Fibroblast of lung (primary cell): ENCODE data around the gene POP4. TPM values are rescaled to one million over a fixed set of nuclear protein-coding genes. Genes with fewer than 3 reads are reported as not detected.

Experiments used
- DNase-seq, 2 donors: peaks; one replicate each; pipeline versions ENCODE4 v3.0.0 to v3.0.0-alpha.2; 2010; ENCODE audit warnings: low read depth in 2 of 2
- H2AFZ ChIP-seq: 2 replicates; pipeline ENCODE4 v1.5.1; 2012; ENCODE audit warnings: low read length, control low read depth, inconsistent platforms
- H3K27ac ChIP-seq: 2 replicates; pipeline ENCODE4 v1.5.1; 2011; ENCODE audit warnings: low read length, control low read depth; ENCODE audit not compliant: insufficient read depth
- H3K27me3 ChIP-seq: 2 replicates; pipeline ENCODE4 v1.5.1; 2011; ENCODE audit warnings: mild to moderate bottlenecking, low read length; ENCODE audit not compliant: control insufficient read depth, insufficient read depth
- H3K36me3 ChIP-seq: 2 replicates; pipeline ENCODE4 v1.5.1; 2011; ENCODE audit warnings: low read length; ENCODE audit not compliant: control insufficient read depth, insufficient read depth
- H3K4me1 ChIP-seq: 2 replicates; pipeline ENCODE4 v1.5.1; 2011; ENCODE audit warnings: low read length; ENCODE audit not compliant: control insufficient read depth, insufficient read depth; ENCODE audit errors: extremely low read depth
- H3K4me2 ChIP-seq: 2 replicates; pipeline ENCODE4 v1.5.1; 2011; ENCODE audit warnings: low read length, control low read depth; ENCODE audit not compliant: insufficient read depth; ENCODE audit errors: extremely low read depth
- H3K4me3 ChIP-seq, 4 experiments: fragments of 200-600 bp in 1 of 4; sonication (generic) in 1 of 4; replicated peaks in 1 of 4; 2 replicates each; pipeline ENCODE4 v1.5.1; 2011 to 2016; ENCODE audit warnings: low read length in 4 of 4, low read depth in 3 of 4, mild to moderate bottlenecking in 3 of 4, control low read depth in 2 of 4, inconsistent platforms in 1 of 4, mixed read lengths in 1 of 4; ENCODE audit not compliant: insufficient read depth in 1 of 4; ENCODE audit errors: control extremely low read depth in 1 of 4
- H3K79me2 ChIP-seq: 2 replicates; pipeline ENCODE4 v1.5.1; 2012; ENCODE audit warnings: mild to moderate bottlenecking, low read length, inconsistent platforms; ENCODE audit not compliant: control insufficient read depth, insufficient read depth
- H3K9ac ChIP-seq: 2 replicates; pipeline ENCODE4 v1.5.1; 2011; ENCODE audit warnings: mild to moderate bottlenecking, low read length, control low read depth; ENCODE audit not compliant: insufficient read depth
- H3K9me3 ChIP-seq: 2 replicates; pipeline ENCODE4 v1.5.1; 2012; ENCODE audit warnings: low read depth, low read length; ENCODE audit not compliant: control insufficient read depth, insufficient read depth
- H4K20me1 ChIP-seq: 2 replicates; pipeline ENCODE4 v1.5.1; 2011; ENCODE audit warnings: low read length; ENCODE audit not compliant: control insufficient read depth, insufficient read depth; ENCODE audit errors: extremely low read depth
- EZH2 ChIP-seq: IDR thresholded peaks from 2 replicates; pipeline ENCODE4 v1.5.1; 2012; ENCODE audit warnings: low read length, control low read depth, mild to moderate bottlenecking; ENCODE audit errors: missing control alignments
- polyA plus RNA-seq, 2 donors: library from polyadenylated mRNA; depleted of rRNA in 1 of 2; stranded (reverse) in 1 of 2; unstranded in 1 of 2; fragments of >200 nt; gene quantifications; 2 replicates each; pipeline ENCODE4 v1.2.1, GENCODE V29; 2011 to 2012; ENCODE audit warnings: missing spikeins in 1 of 2
- total RNA-seq: library from RNA; depleted of rRNA; stranded (reverse); fragments of >200 nt; gene quantifications from 2 replicates; pipeline ENCODE4 v1.2.1, GENCODE V29; 2014
- TF ChIP-seq, protein P1 (sequence below), 2 donors: IDR thresholded peaks in 1 of 2; conservative IDR thresholded peaks in 1 of 2; 1 replicate in 1 of 2; 2 replicates in 1 of 2; pipeline ENCODE4 v1.5.1; 2011 to 2012; ENCODE audit warnings: low read length in 2 of 2, control low read depth in 1 of 2, inconsistent platforms in 1 of 2, low read depth in 1 of 2, mild to moderate bottlenecking in 1 of 2

POP4 gene
- total and polyA plus RNA-seq, 2 donors (not counting 1 experiment from before 2014, with no cell fraction given) = 77.1 to 102 TPM

DNA sequence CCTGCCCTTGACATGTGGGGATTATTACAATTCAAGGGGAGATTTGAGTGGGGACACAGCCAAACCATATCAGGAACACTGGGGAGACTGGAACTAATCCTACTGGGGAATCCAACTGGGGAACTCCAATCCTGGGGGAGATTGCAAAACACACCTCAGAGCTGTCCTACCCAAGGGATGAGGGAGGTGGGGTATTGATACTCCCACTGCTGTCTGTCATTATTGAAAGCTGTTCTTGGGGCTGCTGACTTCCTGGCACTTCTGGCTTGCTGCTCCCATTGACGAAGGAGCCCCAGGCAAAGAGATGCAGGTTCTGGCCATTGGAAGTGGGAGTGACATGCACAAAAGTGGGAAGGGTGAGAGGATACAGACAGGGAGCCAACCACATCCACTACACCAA lies 24.7 kb upstream of the POP4 start:
- H3K9ac ChIP-seq = no peak overlapping the region
- H3K4me1 ChIP-seq = no peaks in the 10 kb centered on the region
- no peaks in the 10 kb centered on the region for H3K36me3 ChIP-seq
- no peak for DNase-seq
- no peak overlapping the region for H3K4me3 ChIP-seq
- no peak overlapping the region for H2AFZ ChIP-seq
- H3K4me2 ChIP-seq = no peak overlapping the region
- no peaks in the 10 kb centered on the region for H3K79me2 ChIP-seq
- peaks cover 3% of the 10 kb centered on the region for H3K27me3 ChIP-seq
- H3K9me3 ChIP-seq = no peaks in the 10 kb centered on the region
- TF ChIP-seq, protein P1, sequence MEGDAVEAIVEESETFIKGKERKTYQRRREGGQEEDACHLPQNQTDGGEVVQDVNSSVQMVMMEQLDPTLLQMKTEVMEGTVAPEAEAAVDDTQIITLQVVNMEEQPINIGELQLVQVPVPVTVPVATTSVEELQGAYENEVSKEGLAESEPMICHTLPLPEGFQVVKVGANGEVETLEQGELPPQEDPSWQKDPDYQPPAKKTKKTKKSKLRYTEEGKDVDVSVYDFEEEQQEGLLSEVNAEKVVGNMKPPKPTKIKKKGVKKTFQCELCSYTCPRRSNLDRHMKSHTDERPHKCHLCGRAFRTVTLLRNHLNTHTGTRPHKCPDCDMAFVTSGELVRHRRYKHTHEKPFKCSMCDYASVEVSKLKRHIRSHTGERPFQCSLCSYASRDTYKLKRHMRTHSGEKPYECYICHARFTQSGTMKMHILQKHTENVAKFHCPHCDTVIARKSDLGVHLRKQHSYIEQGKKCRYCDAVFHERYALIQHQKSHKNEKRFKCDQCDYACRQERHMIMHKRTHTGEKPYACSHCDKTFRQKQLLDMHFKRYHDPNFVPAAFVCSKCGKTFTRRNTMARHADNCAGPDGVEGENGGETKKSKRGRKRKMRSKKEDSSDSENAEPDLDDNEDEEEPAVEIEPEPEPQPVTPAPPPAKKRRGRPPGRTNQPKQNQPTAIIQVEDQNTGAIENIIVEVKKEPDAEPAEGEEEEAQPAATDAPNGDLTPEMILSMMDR (conservative IDR thresholded peaks at IDR 0.05 in 1 of 2, IDR thresholded peaks at IDR 0.05 in 1 of 2; ENCODE audit: low read depth in 1 of 2, low read length in 2 of 2) = no peak
- TF ChIP-seq EZH2 = no peak
- no peaks in the 10 kb centered on the region for H4K20me1 ChIP-seq
- no peak overlapping the region for H3K27ac ChIP-seq

DNA sequence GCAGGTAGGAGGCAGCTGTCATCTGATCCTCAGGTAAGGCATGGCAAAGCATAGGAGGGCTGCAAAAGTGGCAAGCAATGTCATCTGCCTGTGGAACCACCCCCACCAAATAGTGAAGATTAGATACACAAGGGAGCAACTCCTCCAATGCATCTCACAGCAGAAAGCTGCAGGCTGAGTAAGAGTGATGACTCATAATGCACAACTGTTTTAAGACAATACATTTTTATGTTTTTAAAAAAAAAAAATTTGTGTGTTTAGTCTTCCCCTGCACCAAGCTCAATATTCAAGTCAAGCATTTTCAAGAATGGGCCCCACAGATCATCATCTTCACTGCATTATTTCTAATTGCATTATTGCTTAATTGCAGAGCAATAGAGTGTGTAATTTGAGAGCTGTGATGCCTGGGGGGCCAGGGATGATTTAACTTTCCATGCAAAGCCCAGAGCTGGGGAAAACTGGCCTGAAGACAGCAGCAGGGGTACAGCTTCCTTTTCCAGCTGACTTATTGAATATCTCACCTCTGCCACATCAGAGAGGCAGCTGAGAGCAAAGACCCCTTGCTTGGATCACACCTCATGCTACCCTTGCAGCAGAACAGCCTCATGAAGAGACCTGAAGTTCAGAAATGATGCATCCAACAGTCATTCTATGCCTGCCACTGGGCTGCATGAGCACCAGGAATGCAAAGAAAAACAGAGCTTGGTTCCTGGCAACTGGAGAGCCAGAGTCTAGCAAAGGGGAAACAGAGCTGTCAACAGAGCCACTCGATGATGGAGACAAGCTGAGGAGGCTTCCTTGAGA lies 22.7 kb upstream of the POP4 start:
- H3K4me2 ChIP-seq = no peak overlapping the region
- peak; percentile 9 to 20 for DNase-seq
- TF ChIP-seq, protein P1 (conservative IDR thresholded peaks at IDR 0.05 in 1 of 2, IDR thresholded peaks at IDR 0.05 in 1 of 2; ENCODE audit: low read depth in 1 of 2, low read length in 2 of 2) = no peak

DNA sequence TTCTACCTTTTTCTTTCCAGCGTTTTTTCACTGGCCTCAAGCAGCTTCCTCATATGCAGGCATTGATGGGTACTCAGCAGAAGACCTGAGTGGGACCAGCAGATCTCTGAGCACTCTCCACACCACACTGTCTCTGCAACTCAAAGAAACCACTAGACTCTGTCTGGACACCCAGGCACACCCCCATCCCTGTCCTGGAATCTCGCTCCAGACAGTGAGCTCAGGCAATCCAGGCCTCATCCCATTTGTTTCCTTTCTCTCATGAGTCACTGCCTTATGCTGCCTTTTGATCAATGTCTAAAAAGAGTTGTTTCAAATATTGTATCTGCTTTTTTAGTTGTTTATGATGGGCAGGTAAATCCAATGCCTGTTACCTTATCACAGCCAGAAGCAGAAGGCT lies 19.7 kb upstream of the POP4 start:
- no peaks in the 10 kb centered on the region for H3K4me1 ChIP-seq
- no peaks in the 10 kb centered on the region for H4K20me1 ChIP-seq
- H3K4me3 ChIP-seq = no peak overlapping the region
- H3K36me3 ChIP-seq = no peaks in the 10 kb centered on the region
- no peak overlapping the region for H3K27ac ChIP-seq
- no peaks in the 10 kb centered on the region for H3K79me2 ChIP-seq
- TF ChIP-seq, protein P1 (conservative IDR thresholded peaks at IDR 0.05 in 1 of 2, IDR thresholded peaks at IDR 0.05 in 1 of 2; ENCODE audit: low read depth in 1 of 2, low read length in 2 of 2) = no peak
- TF ChIP-seq EZH2 = no peak
- no peak overlapping the region for H3K9ac ChIP-seq
- H3K9me3 ChIP-seq = no peaks in the 10 kb centered on the region
- no peak overlapping the region for H2AFZ ChIP-seq
- DNase-seq = no peak
- peaks cover 3% of the 10 kb centered on the region for H3K27me3 ChIP-seq
- no peak overlapping the region for H3K4me2 ChIP-seq

More for the DNA sequence above, 22.7 kb upstream of the POP4 start:
- Histone ChIP-seq H2AFZ (no peak overlapping the region), H3K4me3 (no peak overlapping the region), H3K4me1 (no peaks in the 10 kb centered on the region), H4K20me1 (no peaks in the 10 kb centered on the region), H3K27me3 (peaks cover 3% of the 10 kb centered on the region), H3K79me2 (no peaks in the 10 kb centered on the region), H3K9me3 (no peaks in the 10 kb centered on the region), H3K9ac (no peak overlapping the region), H3K27ac (no peak overlapping the region), H3K36me3 (no peaks in the 10 kb centered on the region)
